NCI-H2196 treated with DMSO at 0.1 percent for 48 hours (cell line): Measurements from ENCODE around the gene PARVA.

ENCODE experiments used
- DNase-seq: peaks from one replicate; lab custom pipeline; 2025; ENCODE audit not compliant: unreplicated experiment; lab: John Stamatoyannopoulos, UW

The PARVA gene

GRCh38 chr11:12430351-12430750, 53.0 kb downstream of the PARVA start:
- no peak for DNase-seq

- no peak for DNase-seq
These were observed 53.7 kb downstream of the PARVA start for GRCh38 chr11:12430954-12431595.

DNA sequence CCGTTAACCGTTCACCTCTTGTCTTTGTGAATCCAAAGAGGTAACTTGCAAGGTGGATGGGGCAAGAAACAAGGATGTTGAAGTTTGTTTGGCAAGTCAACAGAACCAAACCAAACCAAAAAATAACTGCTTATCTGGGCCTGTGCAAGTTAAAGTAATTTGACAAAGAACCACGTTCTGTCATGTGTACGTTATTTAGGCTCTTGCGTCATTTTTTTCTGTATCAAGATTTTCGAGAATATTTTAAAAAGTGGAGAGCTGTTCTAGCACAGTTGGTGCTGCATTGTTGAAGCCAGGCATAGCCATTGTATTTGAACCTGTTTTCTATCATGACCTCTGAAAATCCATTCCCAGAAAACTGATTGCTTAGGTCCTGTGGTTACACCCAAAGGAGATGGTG, 55.1 kb downstream of the PARVA start:
- DNase-seq, result no peak

DNA sequence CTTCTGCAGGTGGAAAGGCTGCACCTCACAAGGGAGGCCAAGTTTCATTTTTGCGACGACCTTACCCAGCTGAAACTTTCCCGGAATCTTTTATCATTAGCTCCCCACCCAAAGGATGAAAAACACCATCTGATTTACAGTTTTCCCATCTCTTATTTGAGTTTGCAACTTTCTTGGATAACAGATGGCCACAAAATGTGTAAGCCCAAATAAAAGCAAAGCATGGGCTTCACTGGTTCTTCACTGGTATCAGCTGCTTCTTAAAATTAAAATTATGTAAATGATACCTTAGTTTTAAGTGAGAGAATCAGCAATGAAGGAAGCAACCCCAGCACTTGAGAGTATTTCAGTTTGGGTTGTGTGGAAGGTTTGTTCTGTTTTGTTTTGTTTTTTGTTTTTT, 55.8 kb downstream of the PARVA start:
- DNase-seq, result no peak

DNA sequence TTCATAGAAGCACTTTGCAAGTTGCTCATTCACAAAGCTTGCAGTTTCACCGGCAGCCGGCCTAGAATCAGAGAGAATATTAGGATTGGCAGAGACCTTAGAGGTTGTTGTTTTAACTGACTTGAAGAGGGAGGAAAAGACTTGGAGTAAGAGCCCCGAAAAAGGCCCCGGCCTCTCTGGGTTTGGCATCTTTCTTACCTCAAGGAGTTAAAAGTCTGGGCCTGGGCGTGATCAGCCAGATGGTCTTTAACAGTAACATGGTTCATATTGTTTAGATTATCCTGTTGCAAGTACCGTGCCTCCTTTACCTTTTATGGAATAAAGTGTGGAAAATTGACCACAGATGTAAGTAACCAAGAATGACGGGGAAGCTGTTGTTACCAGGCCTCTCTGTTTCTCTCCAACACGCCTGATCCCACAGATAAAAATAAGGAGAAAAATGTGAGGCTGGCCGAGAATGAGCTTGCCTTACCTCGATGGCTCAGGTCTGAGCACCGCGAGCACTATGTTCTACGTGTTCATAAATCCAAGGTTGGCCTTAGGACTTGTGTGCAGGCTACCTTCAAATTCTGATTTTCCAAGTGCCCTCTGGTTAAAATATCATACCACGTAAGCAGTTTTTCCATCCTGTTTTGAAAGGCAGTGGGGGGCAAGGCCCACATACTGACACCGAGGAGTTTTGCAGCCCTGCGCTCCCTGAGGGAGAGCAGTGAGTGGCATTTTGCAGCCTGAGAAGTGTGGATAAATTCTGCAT, 56.4 kb downstream of the PARVA start:
- no peak for DNase-seq

DNA sequence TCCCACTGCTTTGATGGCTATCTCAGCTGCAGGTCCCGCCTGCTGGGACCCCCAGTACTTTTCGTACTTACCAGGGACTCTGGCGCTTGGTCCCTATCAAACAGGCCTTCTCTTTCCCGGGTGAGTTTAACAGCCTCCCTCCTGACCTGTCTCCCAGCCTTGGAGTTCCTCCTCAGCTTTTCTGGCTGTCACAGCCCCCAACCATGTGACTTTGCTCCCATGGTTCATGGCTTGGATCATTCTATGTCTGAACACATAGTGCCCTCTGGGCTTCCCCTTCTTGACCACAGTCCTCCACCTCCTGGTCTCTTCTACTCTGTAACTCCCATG, 56.9 kb downstream of the PARVA start:
- DNase-seq, result no peak

- DNase-seq, result no peak
These were observed 57.9 kb downstream of the PARVA start for GRCh38 chr11:12435264-12435663.

- DNase-seq, result no peak
These were observed 58.9 kb downstream of the PARVA start for GRCh38 chr11:12436266-12436665.

- DNase-seq, result no peak
These were observed 60.9 kb downstream of the PARVA start for GRCh38 chr11:12438291-12438690.

DNA sequence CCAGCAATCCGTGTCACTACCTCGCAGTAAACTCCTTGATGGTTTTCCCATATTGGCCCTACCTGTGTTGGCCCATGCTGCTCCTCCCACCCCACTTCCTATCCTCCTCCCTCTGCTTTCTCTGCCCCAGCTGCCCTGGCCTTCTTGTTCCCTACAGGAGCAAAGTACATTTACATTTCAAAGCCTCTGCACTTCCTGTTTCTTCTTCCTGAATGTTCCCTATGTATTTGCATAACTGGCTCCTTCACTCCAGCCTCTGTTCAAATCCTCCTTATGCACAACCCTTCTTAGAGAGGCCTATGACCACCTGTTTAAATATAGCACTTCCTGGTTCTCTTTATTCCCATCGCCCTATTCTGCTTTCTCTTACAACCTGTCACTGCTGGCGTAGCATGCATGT, 62.2 kb downstream of the PARVA start:
- no peak for DNase-seq

- no peak for DNase-seq
These were observed 63.2 kb downstream of the PARVA start for GRCh38 chr11:12440565-12440964.

DNA sequence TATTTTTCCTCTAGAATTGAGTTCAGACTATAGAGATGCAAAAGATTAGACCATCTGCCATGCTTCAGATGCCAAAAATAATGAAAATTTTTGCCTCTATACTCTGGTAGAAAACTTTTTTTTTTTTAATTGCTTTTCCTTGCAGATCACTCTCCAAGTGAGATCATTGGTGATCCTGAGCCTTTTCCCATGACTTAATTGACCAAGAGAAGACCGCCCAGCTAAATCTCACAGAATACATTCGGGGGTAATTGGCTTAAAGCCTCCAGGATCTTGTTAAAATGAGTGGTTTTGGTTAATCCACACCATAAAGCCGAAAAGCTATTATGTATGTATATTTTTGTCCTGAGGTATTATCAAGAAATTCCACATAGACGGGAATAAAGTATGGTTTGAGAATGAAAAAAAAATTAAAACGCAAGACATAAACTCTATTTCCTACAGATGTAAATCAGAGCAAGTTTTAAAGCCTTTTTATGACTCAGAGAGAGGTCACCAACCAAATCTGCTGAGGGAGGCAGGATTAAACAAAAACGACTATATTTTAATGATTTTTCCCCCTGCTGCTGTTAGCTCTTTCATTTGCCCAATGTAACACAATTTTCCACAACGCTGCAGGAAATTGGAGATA, 64.0 kb downstream of the PARVA start:
- no peak for DNase-seq

- no peak for DNase-seq
These were observed 67.2 kb downstream of the PARVA start for GRCh38 chr11:12444601-12445000.

GRCh38 chr11:12445001-12445400, 67.6 kb downstream of the PARVA start:
- DNase-seq, result no peak

DNA sequence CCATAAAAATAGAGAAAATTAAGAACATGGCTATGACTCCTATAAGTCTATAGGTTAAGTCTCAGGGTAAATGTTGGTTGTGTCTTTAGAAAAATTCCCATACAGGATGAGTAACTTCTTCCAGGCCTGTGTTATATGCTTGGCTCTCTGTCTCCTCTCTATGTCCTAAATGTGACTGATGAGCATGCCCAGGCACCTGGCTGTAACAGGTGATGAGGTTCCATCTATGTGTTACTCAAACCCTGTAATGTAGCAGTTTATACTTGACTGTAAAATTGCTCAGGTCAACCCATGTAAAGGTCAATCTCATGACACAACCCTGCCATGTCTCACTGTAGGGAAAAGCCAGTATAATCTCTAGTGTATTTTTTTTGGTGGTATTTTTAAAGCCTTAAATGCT, 69.5 kb downstream of the PARVA start:
- no peak for DNase-seq

DNA sequence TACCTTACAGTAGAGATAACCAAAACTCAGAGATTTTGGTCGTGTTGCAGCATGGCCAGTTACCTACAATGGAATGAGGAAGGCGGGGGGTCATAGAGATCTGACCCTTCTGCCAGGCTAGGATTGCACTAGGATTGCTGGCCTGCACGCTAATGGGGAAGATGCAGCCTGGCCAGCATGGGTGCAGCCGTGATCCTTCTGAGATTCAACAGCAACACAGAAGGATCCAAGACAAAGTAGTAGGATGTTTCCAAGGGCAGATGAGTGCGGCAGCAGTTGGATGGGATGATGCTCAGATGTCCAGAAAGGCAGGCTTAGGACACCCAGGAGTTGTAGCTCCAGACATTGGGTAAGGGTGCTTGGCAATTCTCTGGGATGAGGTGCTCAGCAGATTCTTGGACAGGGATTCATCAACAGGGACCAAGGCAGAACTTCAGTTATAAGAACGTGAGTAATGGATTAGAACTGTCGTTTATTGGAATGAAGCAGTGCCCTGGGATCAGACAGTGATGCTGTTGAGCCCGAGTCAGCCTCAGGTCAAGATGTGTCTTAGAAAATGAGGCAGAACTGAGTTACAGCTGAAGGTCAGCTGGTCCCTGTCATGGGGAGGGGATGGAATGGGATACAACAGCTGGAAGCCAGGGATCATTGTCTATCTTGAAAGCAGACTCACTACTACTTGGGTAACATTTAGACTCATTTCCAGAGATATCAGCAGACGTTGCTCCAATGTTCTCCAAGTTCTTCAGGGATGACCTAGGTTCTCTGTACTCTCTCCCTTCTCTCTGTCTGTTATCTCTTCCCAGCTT, 71.0 kb downstream of the PARVA start:
- no peak for DNase-seq

DNA sequence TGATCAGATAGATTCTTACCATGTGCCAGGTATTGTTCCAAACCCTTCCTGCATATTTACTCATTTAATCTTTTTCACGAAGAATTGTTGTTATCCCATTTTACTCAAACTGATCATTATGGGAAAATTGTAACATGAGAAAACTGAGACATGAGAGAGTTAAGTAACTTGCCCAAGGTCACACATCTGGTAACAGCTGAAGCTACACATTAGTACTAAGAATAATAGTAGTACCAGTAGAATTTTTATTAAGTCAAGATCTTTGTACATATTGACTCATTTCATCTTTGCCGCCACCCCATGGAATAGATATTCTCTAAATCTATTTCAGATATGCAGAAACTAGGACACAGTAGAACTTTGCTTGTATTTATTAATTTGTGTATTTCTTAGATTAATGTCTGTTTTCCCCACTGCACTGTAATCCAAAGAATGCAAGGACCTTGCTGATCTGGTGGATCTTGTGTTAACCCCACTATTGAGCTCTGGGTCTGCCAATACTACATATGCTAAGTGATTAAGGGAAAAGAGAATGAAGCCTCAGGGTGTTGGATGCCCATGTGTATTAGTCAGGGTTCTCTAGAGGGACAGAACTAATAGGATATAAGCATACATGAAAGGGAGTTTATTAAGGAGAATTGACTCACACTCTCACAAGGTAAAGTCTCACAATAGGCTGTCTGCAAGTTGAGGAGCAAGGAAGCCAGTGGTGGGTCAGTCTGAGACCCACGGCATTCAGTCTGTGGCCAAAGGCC, 72.8 kb downstream of the PARVA start:
- DNase-seq, result no peak

- DNase-seq, result no peak
These were observed 73.9 kb downstream of the PARVA start for GRCh38 chr11:12451179-12451814.

DNA sequence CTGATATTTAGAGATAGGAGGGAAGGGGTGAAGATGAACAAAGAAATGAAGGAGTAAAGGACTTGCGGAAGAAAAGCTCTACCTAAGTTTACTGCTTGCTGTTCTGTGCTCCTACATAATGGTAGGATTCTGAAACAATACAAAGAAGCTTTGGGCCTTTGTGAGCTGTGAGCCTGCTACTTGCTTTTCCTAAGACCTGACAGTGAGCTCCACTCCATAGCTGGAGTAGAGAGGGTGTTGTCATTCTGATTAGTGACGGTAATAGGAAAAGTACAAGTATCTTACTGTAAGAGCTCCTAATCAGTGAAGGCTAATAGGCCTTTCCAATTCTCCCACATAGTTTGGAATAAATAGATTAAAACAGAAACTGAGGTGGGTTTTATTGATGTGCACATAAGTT, 75.9 kb downstream of the PARVA start:
- DNase-seq, result no peak

DNA sequence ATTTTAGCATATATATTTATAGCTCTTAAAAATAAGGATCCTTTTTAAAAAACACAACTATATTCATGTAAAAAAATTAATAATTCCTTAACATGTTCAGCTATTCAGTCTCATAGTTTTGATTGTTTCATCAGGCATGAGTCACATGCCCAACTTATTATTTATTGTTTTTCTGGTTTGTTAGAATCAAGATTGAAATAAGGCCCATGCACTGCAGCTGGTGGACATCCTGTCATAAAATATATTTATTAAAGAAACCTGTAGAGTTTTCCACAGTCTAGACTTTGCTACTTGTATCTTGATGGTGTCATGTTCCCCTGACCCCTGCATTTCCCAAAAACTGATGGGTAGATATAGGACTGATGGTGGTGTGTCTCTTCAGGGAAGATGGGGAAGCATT, 77.4 kb downstream of the PARVA start:
- no peak for DNase-seq

- DNase-seq, result no peak
These were observed 78.6 kb downstream of the PARVA start for GRCh38 chr11:12455938-12456337.
